HepG2 (cell line): ENCODE results near the gene SRSF2. TPM values are rescaled to one million over a fixed set of nuclear protein-coding genes. Genes with fewer than 3 reads are reported as not detected.
A peak's percentile ranks its signal among the peaks of the same experiment; 100 is the strongest.

ENCODE experiments used
- ATAC-seq: fragments of 200-7000 bp; cut with Tn5 transposase; 3 replicates; pipeline ENCODE4 v1.9.1; 2020; ENCODE audit warnings: mild to moderate bottlenecking, moderate library complexity
- BruUV-seq: library from RNA; stranded (reverse); fragments of 400-500 nt; replicated peaks from 2 replicates; lab custom pipeline; 2021; lab: Mats Ljungman, UMichigan
- CTCF ChIA-PET: fragments of 300-600 bp; formaldehyde crosslinking; extraction: SDS; loops from one replicate; lab custom pipeline; 2021; ENCODE audit warnings: low total read pairs, inconsistent platforms, low intra/inter-chr PET ratio; lab: Yijun Ruan, JAX
- POLR2A ChIA-PET: fragments of 350-600 bp; sonication (Branson Sonifier 250); formaldehyde crosslinking; loops from one replicate; lab custom pipeline; 2020; ENCODE audit warnings: antibody characterized with exemption, inconsistent platforms; lab: Yijun Ruan, JAX
- DNase-seq: peaks from one replicate; pipeline ENCODE4 v3.0.0-alpha.2; 2015; ENCODE audit warnings: low spot score
- FAIRE-seq: peaks from 3 replicates; lab custom pipeline; 2011; peaks lifted over from hg19 to GRCh38; lab: Jason Lieb, UNC
- H2AFZ ChIP-seq: one replicate; pipeline ENCODE4 v1.6.1; 2011; ENCODE audit warnings: low read length, inconsistent platforms
- H3K27ac ChIP-seq: fragments of 300-600 bp; 3 replicates; pipeline ENCODE4 v1.8.0; 2011; ENCODE audit warnings: mixed run types, mild to moderate bottlenecking, mixed read lengths, low read length, inconsistent platforms; ENCODE audit not compliant: insufficient read depth; ENCODE audit errors: extremely low read length
- H3K27me3 ChIP-seq, 2 experiments: fragments of 200-600 bp in 1 of 2; 2 replicates in 1 of 2; 3 replicates in 1 of 2; pipeline versions ENCODE4 v1.6.0 to v1.8.0; 2011; ENCODE audit warnings: low read length in 2 of 2, mild to moderate bottlenecking in 2 of 2, moderate library complexity in 2 of 2, inconsistent platforms in 1 of 2; ENCODE audit not compliant: insufficient read depth in 2 of 2, control insufficient read depth in 1 of 2
- H3K36me3 ChIP-seq, 2 experiments: fragments of 200-600 bp in 1 of 2; replicated peaks in 1 of 2; 2 replicates in 1 of 2; 3 replicates in 1 of 2; pipeline versions ENCODE4 v1.5.1 to v1.8.0; 2011; ENCODE audit warnings: low read length in 2 of 2, inconsistent platforms in 1 of 2; ENCODE audit not compliant: insufficient read depth in 2 of 2, control insufficient read depth in 1 of 2
- H3K4me1 ChIP-seq: 2 replicates; pipeline ENCODE4 v1.5.1; 2012; ENCODE audit warnings: low read length, inconsistent platforms; ENCODE audit not compliant: insufficient read depth
- H3K4me2 ChIP-seq: 2 replicates; pipeline ENCODE4 v1.6.0; 2011; ENCODE audit warnings: low read depth, low read length, inconsistent platforms
- H3K4me3 ChIP-seq, 3 experiments: fragments of 200-600 bp in 1 of 3; sonication (generic), shearing (Covaris generic) in 1 of 3; replicated peaks in 1 of 3; 2 replicates each; pipeline ENCODE4 v1.5.1; 2011 to 2016; ENCODE audit warnings: low read length in 3 of 3, inconsistent platforms in 2 of 3, low read depth in 2 of 3, mild to moderate bottlenecking in 2 of 3, control low read depth in 1 of 3, mixed read lengths in 1 of 3; ENCODE audit not compliant: insufficient read depth in 1 of 3
- H3K79me2 ChIP-seq: one replicate; pipeline ENCODE4 v1.6.1; 2011; ENCODE audit warnings: low read length, inconsistent platforms; ENCODE audit not compliant: insufficient read depth
- H3K9ac ChIP-seq: 2 replicates; pipeline ENCODE4 v1.6.0; 2011; ENCODE audit warnings: mild to moderate bottlenecking, low read depth, low read length, inconsistent platforms; ENCODE audit not compliant: insufficient read depth
- H3K9me3 ChIP-seq: 2 replicates; pipeline ENCODE4 v1.5.1; 2012; ENCODE audit warnings: mild to moderate bottlenecking, low read length
- H4K20me1 ChIP-seq: 2 replicates; pipeline ENCODE4 v1.6.0; 2011; ENCODE audit warnings: inconsistent platforms, mild to moderate bottlenecking, low read length, moderate library complexity; ENCODE audit not compliant: insufficient read depth
- ARNT2 ChIP-seq: sonication (generic); formaldehyde crosslinking; IDR thresholded peaks from 2 replicates; pipeline ENCODE4 v1.8.0; 2022; ENCODE audit warnings: mild to moderate bottlenecking, low read depth, missing genetic modification reagents, moderate library complexity
- GLI4 ChIP-seq: sonication (generic); formaldehyde crosslinking; IDR thresholded peaks from 2 replicates; pipeline ENCODE4 v1.5.1; 2020; ENCODE audit warnings: missing genetic modification reagents, mild to moderate bottlenecking, moderate library complexity, borderline replicate concordance
- MAX ChIP-seq: IDR thresholded peaks from 2 replicates; pipeline ENCODE4 v1.6.1; 2012; ENCODE audit warnings: inconsistent platforms
- MEIS2 ChIP-seq: sonication (generic); formaldehyde crosslinking; IDR thresholded peaks from 2 replicates; pipeline ENCODE4 v1.9.0; 2021; ENCODE audit warnings: mild to moderate bottlenecking, missing genetic modification reagents
- NCOA2 ChIP-seq: sonication (generic); formaldehyde crosslinking; IDR thresholded peaks from 2 replicates; pipeline ENCODE4 v1.8.0; 2022; ENCODE audit warnings: inconsistent platforms
- NR3C1 ChIP-seq: sonication (generic); formaldehyde crosslinking; IDR thresholded peaks from 2 replicates; pipeline ENCODE4 v1.4.0; 2020; ENCODE audit warnings: missing genetic modification reagents
- PITX1 ChIP-seq: sonication (generic); formaldehyde crosslinking; IDR thresholded peaks from 2 replicates; pipeline ENCODE4 v1.5.1; 2020; ENCODE audit warnings: mild to moderate bottlenecking, missing genetic modification reagents
- POLR2A ChIP-seq, 2 experiments: IDR thresholded peaks; 2 replicates each; pipeline ENCODE4 v1.6.1; 2011; ENCODE audit warnings: low read depth in 2 of 2, low read length in 2 of 2, mild to moderate bottlenecking in 1 of 2, moderate library complexity in 1 of 2; ENCODE audit not compliant: insufficient read depth in 1 of 2
- SALL1 ChIP-seq: sonication (generic); formaldehyde crosslinking; IDR thresholded peaks from 2 replicates; pipeline ENCODE4 v1.8.0; 2022; ENCODE audit warnings: mild to moderate bottlenecking, missing genetic modification reagents
- SETDB1 ChIP-seq: sonication (generic); formaldehyde crosslinking; IDR thresholded peaks from 2 replicates; pipeline ENCODE4 v1.5.1; 2020; ENCODE audit warnings: missing genetic modification reagents, mild to moderate bottlenecking, borderline replicate concordance
- SSRP1 ChIP-seq: IDR thresholded peaks from 2 replicates; pipeline ENCODE4 v1.6.1; 2016; ENCODE audit warnings: control low read depth
- ZBTB38 ChIP-seq: sonication (generic); formaldehyde crosslinking; IDR thresholded peaks from 2 replicates; pipeline ENCODE4 v1.5.1; 2020; ENCODE audit warnings: mild to moderate bottlenecking, missing genetic modification reagents
- ZBTB7A ChIP-seq: sonication (generic); formaldehyde crosslinking; IDR thresholded peaks from 2 replicates; pipeline ENCODE4 v1.8.0; 2022; ENCODE audit warnings: mild to moderate bottlenecking, missing genetic modification reagents
- ZNF501 ChIP-seq: sonication (generic); formaldehyde crosslinking; IDR thresholded peaks from 2 replicates; pipeline ENCODE4 v1.5.1; 2020; ENCODE audit warnings: mild to moderate bottlenecking, moderate library complexity, missing genetic modification reagents
- ZNF556 ChIP-seq: sonication (generic); formaldehyde crosslinking; IDR thresholded peaks from 2 replicates; pipeline ENCODE4 v1.4.0; 2020; ENCODE audit warnings: mild to moderate bottlenecking, missing genetic modification reagents, borderline replicate concordance
- ZNF580 ChIP-seq: IDR thresholded peaks from 2 replicates; pipeline ENCODE4 v1.6.1; 2016; ENCODE audit warnings: low read depth, borderline replicate concordance
- ZNF614 ChIP-seq: IDR thresholded peaks from 2 replicates; pipeline ENCODE4 v1.6.1; 2018; ENCODE audit warnings: missing biosample characterization, missing genetic modification reagents, inconsistent platforms, borderline replicate concordance
- ZNF780A ChIP-seq: sonication (generic); formaldehyde crosslinking; IDR thresholded peaks from 2 replicates; pipeline ENCODE4 v1.8.0; 2022; ENCODE audit warnings: mild to moderate bottlenecking, missing genetic modification reagents, moderate library complexity
- ZNF83 ChIP-seq: sonication (generic); formaldehyde crosslinking; IDR thresholded peaks from 2 replicates; pipeline ENCODE4 v1.4.0; 2020; ENCODE audit warnings: missing genetic modification reagents, mild to moderate bottlenecking, borderline replicate concordance
- WGBS: methylation state at CpG from one replicate; pipeline ENCODE4 v1.1.6; 2017; ENCODE audit warnings: low lambda C conversion rate; 5-methylcytosine and 5-hydroxymethylcytosine counted together
- in situ Hi-C: cut with HindIII; loops from 2 replicates; pipeline ENCODE4 v1.10.0; 2017; ENCODE audit warnings: low pct_unique_long_range_greater_than_20kb; ENCODE audit not compliant: extremely low pct_ligation_motif_present
- intact Hi-C: fragments of 100-400 bp; cut with micrococcal nuclease; formaldehyde crosslinking; loops from one replicate; pipeline ENCODE4 v1.10.0; 2022; ENCODE audit not compliant: unreplicated experiment
- polyA plus RNA-seq, 8 experiments: library from polyadenylated mRNA; depleted of rRNA in 3 of 8; stranded (reverse) in 7 of 8; unstranded in 1 of 8; fragments of >200 nt; fragmentation: Illumina TruSeq in 4 of 8; extraction: Trizol in 4 of 8; gene quantifications; 2 replicates each; pipeline versions ENCODE4 v1.2.1 to v1.2.3, GENCODE V29; 2011 to 2016; ENCODE audit warnings: low read depth in 4 of 8, missing spikeins in 1 of 8, mixed read lengths in 1 of 8; ENCODE audit not compliant: insufficient read depth in 1 of 8
- total RNA-seq, 5 experiments: library from RNA; depleted of rRNA; stranded (reverse); fragments of >200 nt; fragmentation: Illumina TruSeq; extraction: Trizol; gene quantifications; 2 replicates each; pipeline ENCODE4 v1.2.3, GENCODE V29; 2016; ENCODE audit warnings: low read depth in 1 of 5

SRSF2 gene
- total and polyA plus RNA-seq, 2 of the 13 experiments (the other 11 are each of a cell fraction or from before 2014, with no cell fraction given): 306 to 319 TPM

- TF ChIP-seq ARNT2 (CRISPR knock-in tag) (peak; percentile 48; the same call in 1 of the 2 replicates), GLI4 (peak; percentile 57; the same call in 1 of the 2 replicates)
Observed at GRCh38 chr17:76709951-76710862, 26.9 kb downstream of the SRSF2 start (continued).

GRCh38 chr17:76709077-76709950 lies 27.8 kb downstream of the SRSF2 start:
- TSS peak; percentile 60 for BruUV-seq
- TF ChIP-seq MAX: peak; percentile 62
- 0 out of 2 replicates have a peak, but pooled peaks have one; percentile 54 for TF ChIP-seq ZNF83 (CRISPR knock-in tag)
- TF ChIP-seq ZNF780A (CRISPR knock-in tag): no peak
- TF ChIP-seq ZNF501 (CRISPR knock-in tag): 0 out of 2 replicates have a peak, but pooled peaks have one; percentile 42
- TF ChIP-seq ZNF580 (CRISPR knock-in tag): 0 out of 2 replicates have a peak, but pooled peaks have one; percentile 24
- TF ChIP-seq ZNF556 (CRISPR knock-in tag): 0 out of 2 replicates have a peak, but pooled peaks have one; percentile 27
- 0 out of 2 replicates have a peak, but pooled peaks have one; percentile 6 for TF ChIP-seq NCOA2
- TF ChIP-seq SETDB1: 0 out of 2 replicates have a peak, but pooled peaks have one; percentile 9
- 0 out of 2 replicates have a peak, but pooled peaks have one; percentile 16 for TF ChIP-seq ZBTB7A (CRISPR knock-in tag)
- TF ChIP-seq SALL1 (CRISPR knock-in tag): peak; percentile 8; the same call in 1 of the 2 replicates
- no peak for TF ChIP-seq ZNF614 (CRISPR knock-in tag)
- peak in 1 of 2 experiments; percentile 20; a peak in 1 of 4 replicates for TF ChIP-seq POLR2A (IDR thresholded peaks at IDR 0.05; ENCODE audit: insufficient read depth in 1 of 2, low read depth in 2 of 2, low read length in 2 of 2)
- TF ChIP-seq SSRP1 (CRISPR knock-in tag): 0 out of 2 replicates have a peak, but pooled peaks have one; percentile 50
- TF ChIP-seq NR3C1 (CRISPR knock-in tag): no peak
- TF ChIP-seq MEIS2 (CRISPR knock-in tag): peak; percentile 44; the same call in 1 of the 2 replicates
- TF ChIP-seq PITX1 (CRISPR knock-in tag): 0 out of 2 replicates have a peak, but pooled peaks have one; percentile 23
- TF ChIP-seq ZBTB38 (CRISPR knock-in tag): peak; percentile 77

More at GRCh38 chr17:76709077-76709950, 27.8 kb downstream of the SRSF2 start:
- ChIA-PET POLR2A (interaction anchor here (0.8 to 3.6 kb wide), 8 partner anchors 8 to 38 kb away, joined by 4 to 20 read pairs (median 6); partner anchors contain the start of genes JMJD6, METTL23, MFSD11 and SRSF2), CTCF (no interaction called here)
- DNase-seq (peak; percentile 41), ATAC-seq (peak; percentile 34), FAIRE-seq (no peak)
- in situ Hi-C loops (no loop called here), intact Hi-C loops (loop anchor here (10.0 kb wide), 1 partner anchor 155 kb away; no protein-coding TSS in a partner anchor)
- H4K20me1 ChIP-seq: no peaks in the 10 kb centered on the region
- H3K9ac ChIP-seq: peak overlapping the region; percentile 69; the same call in 1 of the 2 replicates
- WGBS: 86% methylated on average over 25 of the region's 29 CpGs
- H3K36me3 ChIP-seq: peaks cover 3 to 11% of the 10 kb centered on the region in 2 experiments; a peak in 3 of 5 replicates
- no peaks in the 10 kb centered on the region for H3K27me3 ChIP-seq
- peaks cover 45% of the 10 kb centered on the region for H3K4me1 ChIP-seq
- peaks cover 34% of the 10 kb centered on the region for H3K79me2 ChIP-seq
- no peaks in the 10 kb centered on the region for H3K9me3 ChIP-seq
- H3K4me2 ChIP-seq: peak overlapping the region; percentile 82
- peak overlapping the region; percentile 61 to 76 (median 73) for H3K4me3 ChIP-seq
- no peak overlapping the region for H3K27ac ChIP-seq
- no peak overlapping the region for H2AFZ ChIP-seq
